Measurements from ENCODE around the gene SMAD1.

SMAD1 gene

DNA sequence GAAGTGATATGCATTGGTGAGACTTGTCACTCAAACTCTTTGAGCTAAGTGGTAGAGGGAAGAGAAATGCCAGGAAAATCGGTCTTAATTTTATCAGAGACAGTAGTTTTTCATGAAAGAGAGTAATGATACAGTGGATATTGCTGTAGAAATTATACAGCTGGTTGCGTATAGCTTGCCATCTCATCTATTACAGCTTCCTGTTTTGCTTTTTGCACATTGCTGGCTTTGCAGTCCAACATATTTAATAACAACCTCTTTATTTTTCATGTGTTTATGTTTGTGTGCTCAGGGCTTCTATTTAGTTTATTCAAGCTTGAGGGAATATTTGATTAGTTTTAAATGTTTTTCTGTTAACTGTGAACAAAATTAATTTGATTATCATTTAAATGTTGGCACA, 11.5 kb downstream of the SMAD1 start:
- no peak overlapping the region for H3K4me3 ChIP-seq (replicated peaks; ENCODE audit: low read depth, low read length)
- TF ChIP-seq, protein P1, sequence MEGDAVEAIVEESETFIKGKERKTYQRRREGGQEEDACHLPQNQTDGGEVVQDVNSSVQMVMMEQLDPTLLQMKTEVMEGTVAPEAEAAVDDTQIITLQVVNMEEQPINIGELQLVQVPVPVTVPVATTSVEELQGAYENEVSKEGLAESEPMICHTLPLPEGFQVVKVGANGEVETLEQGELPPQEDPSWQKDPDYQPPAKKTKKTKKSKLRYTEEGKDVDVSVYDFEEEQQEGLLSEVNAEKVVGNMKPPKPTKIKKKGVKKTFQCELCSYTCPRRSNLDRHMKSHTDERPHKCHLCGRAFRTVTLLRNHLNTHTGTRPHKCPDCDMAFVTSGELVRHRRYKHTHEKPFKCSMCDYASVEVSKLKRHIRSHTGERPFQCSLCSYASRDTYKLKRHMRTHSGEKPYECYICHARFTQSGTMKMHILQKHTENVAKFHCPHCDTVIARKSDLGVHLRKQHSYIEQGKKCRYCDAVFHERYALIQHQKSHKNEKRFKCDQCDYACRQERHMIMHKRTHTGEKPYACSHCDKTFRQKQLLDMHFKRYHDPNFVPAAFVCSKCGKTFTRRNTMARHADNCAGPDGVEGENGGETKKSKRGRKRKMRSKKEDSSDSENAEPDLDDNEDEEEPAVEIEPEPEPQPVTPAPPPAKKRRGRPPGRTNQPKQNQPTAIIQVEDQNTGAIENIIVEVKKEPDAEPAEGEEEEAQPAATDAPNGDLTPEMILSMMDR (IDR thresholded peaks at IDR 0.05; ENCODE audit: insufficient read depth, low read length, poor library complexity, severe bottlenecking) = no peak
- no peaks in the 10 kb centered on the region for H3K27me3 ChIP-seq (replicated peaks; ENCODE audit: control insufficient read depth, insufficient read depth, low read length)
- H3K36me3 ChIP-seq (ENCODE audit: control insufficient read depth, insufficient read depth, low read length) = no peaks in the 10 kb centered on the region
- no peak for DNase-seq (ENCODE audit: extremely low read depth, insufficient read length)

DNA sequence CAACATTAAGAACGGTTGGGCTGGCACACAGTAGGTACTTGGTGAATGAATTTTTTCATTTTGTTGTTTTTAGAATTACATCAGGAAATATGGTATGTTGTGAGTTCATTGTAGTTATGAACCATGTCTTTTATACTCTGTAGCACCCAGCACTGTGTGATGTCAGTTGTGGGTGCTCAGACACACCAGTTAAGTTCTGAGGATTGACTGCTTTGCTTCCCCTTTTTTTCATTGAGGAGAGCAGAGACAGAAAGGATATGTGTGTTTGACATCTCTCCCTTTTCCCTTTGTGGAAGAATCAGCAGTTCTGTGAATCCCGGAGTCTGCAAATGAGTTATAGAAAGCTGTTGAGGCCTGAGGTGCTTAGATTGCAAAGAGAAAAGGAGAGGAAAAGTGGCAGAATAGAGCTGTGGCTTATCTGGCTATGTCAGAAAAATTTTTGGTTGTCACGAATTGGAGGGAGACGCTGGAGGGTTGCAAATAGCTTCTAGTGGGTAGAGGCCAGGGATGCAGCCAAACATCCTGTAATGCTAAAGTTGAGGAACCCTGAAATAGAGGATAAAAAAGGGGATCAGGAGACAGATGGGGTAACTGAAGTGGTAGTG, 13.1 kb downstream of the SMAD1 start:
- DNase-seq (ENCODE audit: extremely low read depth, insufficient read length) = no peak
- H3K36me3 ChIP-seq (ENCODE audit: control insufficient read depth, insufficient read depth, low read length) = no peaks in the 10 kb centered on the region

DNA sequence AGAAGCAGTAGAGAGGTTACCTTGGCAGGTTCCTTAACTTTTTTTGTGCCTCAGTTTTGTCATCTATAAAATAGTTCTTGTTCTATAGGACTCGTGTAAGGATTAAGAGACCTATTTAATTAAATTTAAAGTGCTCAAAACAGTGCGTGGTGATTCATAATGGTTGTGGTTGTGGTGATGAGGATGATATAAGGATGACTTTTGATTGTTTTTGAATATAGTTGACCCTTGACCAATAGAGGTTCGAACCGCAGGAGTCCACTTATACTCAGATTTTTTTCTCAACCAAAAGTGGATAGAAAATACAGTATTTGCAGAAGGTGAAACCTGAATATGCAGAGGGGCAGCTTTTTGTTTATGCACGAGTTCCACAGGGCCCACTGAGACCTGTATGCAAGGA, 14.6 kb downstream of the SMAD1 start:
- no peak overlapping the region for H3K4me3 ChIP-seq (replicated peaks; ENCODE audit: low read depth, low read length)
- TF ChIP-seq, protein P1 (IDR thresholded peaks at IDR 0.05; ENCODE audit: insufficient read depth, low read length, poor library complexity, severe bottlenecking) = no peak
- no peaks in the 10 kb centered on the region for H3K36me3 ChIP-seq (ENCODE audit: control insufficient read depth, insufficient read depth, low read length)
- H3K27me3 ChIP-seq (replicated peaks; ENCODE audit: control insufficient read depth, insufficient read depth, low read length) = no peaks in the 10 kb centered on the region
- DNase-seq (ENCODE audit: extremely low read depth, insufficient read length) = no peak

More for the DNA sequence above, 13.1 kb downstream of the SMAD1 start:
- H3K27me3 ChIP-seq (replicated peaks; ENCODE audit: control insufficient read depth, insufficient read depth, low read length) = no peaks in the 10 kb centered on the region
- H3K4me3 ChIP-seq (replicated peaks; ENCODE audit: low read depth, low read length) = no peak overlapping the region
- TF ChIP-seq, protein P1 (IDR thresholded peaks at IDR 0.05; ENCODE audit: insufficient read depth, low read length, poor library complexity, severe bottlenecking) = no peak

DNA sequence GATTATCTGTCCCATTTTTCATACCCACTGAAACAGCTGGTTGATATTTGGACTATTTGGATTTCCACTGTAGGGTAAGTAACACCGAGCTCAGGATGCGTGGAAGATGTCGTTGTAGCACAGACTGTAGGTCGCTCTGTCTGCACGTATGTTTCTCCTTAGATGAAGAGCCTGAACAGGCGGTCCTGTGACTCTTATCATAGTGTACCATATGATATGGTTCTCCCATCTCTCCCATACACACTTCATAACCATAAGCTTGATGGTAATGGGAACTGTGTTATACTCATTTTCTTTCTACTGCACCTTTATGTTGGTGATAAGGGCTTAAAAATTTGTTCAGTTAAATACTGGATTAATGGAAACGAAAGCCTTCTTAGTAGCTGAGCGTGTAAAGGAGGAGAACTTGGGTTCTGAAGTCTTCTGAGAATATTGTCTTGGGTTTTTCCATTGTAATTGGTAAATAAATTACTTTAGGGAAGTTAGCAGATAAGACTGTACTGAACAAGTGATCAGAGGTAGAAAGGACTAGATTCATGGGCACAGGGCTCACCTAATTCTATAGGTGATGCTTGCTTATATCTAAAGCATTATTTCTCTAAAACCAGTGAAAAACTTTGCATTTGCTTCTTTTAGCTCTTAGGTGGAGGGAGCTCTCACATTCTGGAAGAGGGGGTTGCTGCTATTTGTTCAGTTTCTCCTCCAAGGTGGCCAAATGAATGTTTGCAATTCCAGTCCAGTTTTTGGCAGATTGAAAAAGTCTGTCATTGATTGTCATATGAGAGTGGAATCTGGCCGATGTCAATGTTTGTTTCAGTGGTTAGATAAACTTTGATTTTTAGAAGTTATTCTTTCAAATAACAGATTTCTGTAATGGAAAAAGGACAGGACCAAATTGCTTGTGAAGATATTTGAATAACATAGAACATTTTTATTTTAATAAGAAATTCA, 15.8 kb downstream of the SMAD1 start:
- DNase-seq (ENCODE audit: extremely low read depth, insufficient read length) = no peak
- TF ChIP-seq, protein P1 (IDR thresholded peaks at IDR 0.05; ENCODE audit: insufficient read depth, low read length, poor library complexity, severe bottlenecking) = no peak
- Histone ChIP-seq H3K4me3 (replicated peaks; ENCODE audit: low read depth, low read length) (no peak overlapping the region), H3K27me3 (replicated peaks; ENCODE audit: control insufficient read depth, insufficient read depth, low read length) (no peaks in the 10 kb centered on the region), H3K36me3 (ENCODE audit: control insufficient read depth, insufficient read depth, low read length) (no peaks in the 10 kb centered on the region)

DNA sequence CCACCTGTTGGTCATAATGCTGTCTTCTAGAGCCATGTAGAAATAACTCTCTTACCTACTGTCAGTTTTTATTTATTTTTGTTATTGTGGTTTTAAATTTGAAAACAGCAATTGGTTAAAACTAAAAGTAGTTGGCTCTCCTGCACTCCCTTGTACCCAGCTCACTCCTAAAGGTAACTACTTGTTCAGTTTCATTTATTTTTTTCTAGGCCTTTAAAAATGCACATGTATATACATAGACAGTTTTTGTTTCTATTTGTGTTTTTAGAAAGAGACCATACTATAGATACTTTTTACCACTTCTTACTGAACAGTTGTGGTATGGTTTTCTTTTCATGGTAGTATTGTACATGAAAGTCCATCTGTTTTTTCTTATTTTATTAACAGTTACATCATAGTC, 16.8 kb downstream of the SMAD1 start:
- no peaks in the 10 kb centered on the region for H3K36me3 ChIP-seq (ENCODE audit: control insufficient read depth, insufficient read depth, low read length)
- DNase-seq (ENCODE audit: extremely low read depth, insufficient read length) = no peak
- TF ChIP-seq, protein P1 (IDR thresholded peaks at IDR 0.05; ENCODE audit: insufficient read depth, low read length, poor library complexity, severe bottlenecking) = no peak
- no peaks in the 10 kb centered on the region for H3K27me3 ChIP-seq (replicated peaks; ENCODE audit: control insufficient read depth, insufficient read depth, low read length)
- no peak overlapping the region for H3K4me3 ChIP-seq (replicated peaks; ENCODE audit: low read depth, low read length)

Data from GM06990 (cell line).